OCI-LY7 (cell line): ENCODE measurements around the gene TMEM69. TPM values are rescaled to one million over a fixed set of nuclear protein-coding genes. Genes with fewer than 3 reads are reported as not detected.

Experiments used
- Bru-seq: library from RNA; stranded (reverse); fragments of 400-500 nt; gene quantifications from one replicate; lab custom pipeline; 2021; lab: Mats Ljungman, UMichigan
- BruChase-seq, 2 experiments: library from RNA; stranded (reverse); fragments of 400-500 nt; gene quantifications; one replicate each; lab custom pipeline; 2021; lab: Mats Ljungman, UMichigan
- BruUV-seq: library from RNA; stranded (reverse); fragments of 400-500 nt; replicated peaks from 2 replicates; lab custom pipeline; 2021; lab: Mats Ljungman, UMichigan
- CTCF ChIA-PET: fragments of 300-600 bp; sonication (Branson Sonifier 250); formaldehyde crosslinking; loops from one replicate; lab custom pipeline; 2022; ENCODE audit warnings: antibody characterized with exemption; ENCODE audit not compliant: unreplicated experiment; lab: Charles Lee
- POLR2A ChIA-PET: fragments of 300-600 bp; sonication (Branson Sonifier 250); formaldehyde crosslinking; loops from one replicate; lab custom pipeline; 2022; ENCODE audit warnings: antibody characterized with exemption; lab: Charles Lee
- DNase-seq: peaks from one replicate; pipeline ENCODE4 v3.0.0-alpha.2; 2015; ENCODE audit warnings: low spot score
- H2AFZ ChIP-seq: fragments of 200-600 bp; sonication (generic), shearing (Covaris generic); 2 replicates; pipeline ENCODE4 v1.6.1; 2014; ENCODE audit warnings: mild to moderate bottlenecking, antibody characterized with exemption, low read length, moderate library complexity
- H3K27ac ChIP-seq: fragments of 200-600 bp; sonication (generic); 2 replicates; pipeline ENCODE4 v1.5.1; 2014; ENCODE audit warnings: mixed run types, low read depth, mild to moderate bottlenecking, moderate library complexity, low read length, inconsistent platforms; ENCODE audit not compliant: poor library complexity, severe bottlenecking
- H3K36me3 ChIP-seq: fragments of 200-600 bp; sonication (generic); 2 replicates; pipeline ENCODE4 v1.6.1; 2014; ENCODE audit warnings: mild to moderate bottlenecking, antibody characterized with exemption, low read length, moderate library complexity, mixed read lengths; ENCODE audit not compliant: insufficient read depth
- H3K4me1 ChIP-seq: fragments of 200-600 bp; sonication (generic); 2 replicates; pipeline ENCODE4 v1.5.1; 2014; ENCODE audit warnings: mild to moderate bottlenecking, low read length; ENCODE audit not compliant: insufficient read depth, poor library complexity, severe bottlenecking
- H3K4me2 ChIP-seq: fragments of 200-600 bp; sonication (generic); 2 replicates; pipeline ENCODE4 v1.6.1; 2014; ENCODE audit warnings: mild to moderate bottlenecking, low read length
- H3K4me3 ChIP-seq: fragments of 200-600 bp; sonication (generic); 2 replicates; pipeline ENCODE4 v1.5.1; 2014; ENCODE audit warnings: mild to moderate bottlenecking, low read depth, low read length; ENCODE audit not compliant: poor library complexity, severe bottlenecking
- H3K79me2 ChIP-seq: fragments of 200-600 bp; sonication (generic); 2 replicates; pipeline ENCODE4 v1.6.1; 2016; ENCODE audit warnings: low read depth, mild to moderate bottlenecking, low read length, moderate library complexity, mixed read lengths; ENCODE audit not compliant: insufficient read depth
- H3K9me2 ChIP-seq: fragments of 200-600 bp; sonication (generic); 2 replicates; pipeline ENCODE4 v1.6.1; 2016; ENCODE audit warnings: mild to moderate bottlenecking, low read length, mixed read lengths; ENCODE audit not compliant: insufficient read depth
- H3K9me3 ChIP-seq: fragments of 200-600 bp; sonication (generic); 2 replicates; pipeline ENCODE4 v1.6.1; 2014; ENCODE audit warnings: mild to moderate bottlenecking, mixed run types, low read length, mixed read lengths
- H4K20me1 ChIP-seq: fragments of 200-600 bp; sonication (generic); 2 replicates; pipeline ENCODE4 v1.6.1; 2014; ENCODE audit warnings: mild to moderate bottlenecking, antibody characterized with exemption, low read length, moderate library complexity, mixed read lengths; ENCODE audit not compliant: insufficient read depth
- EZH2phosphoT487 ChIP-seq: fragments of 200-600 bp; sonication (generic); IDR thresholded peaks from 2 replicates; pipeline ENCODE4 v1.6.1; 2018; ENCODE audit warnings: low read depth, borderline replicate concordance, mild to moderate bottlenecking, mixed run types, antibody characterized with exemption, low read length, moderate library complexity, mixed read lengths
- intact Hi-C: fragments of 100-400 bp; cut with micrococcal nuclease; formaldehyde crosslinking; loops from one replicate; pipeline ENCODE4 v1.10.0; 2022; ENCODE audit not compliant: unreplicated experiment
- long read RNA-seq: library from polyadenylated mRNA; stranded (forward); transcript quantifications from one replicate; pipeline ENCODE4 v2.0.0, GENCODE V29; 2022
- total RNA-seq, 2 experiments: library from RNA; depleted of rRNA in 1 of 2; stranded (reverse); fragments of >200 nt in 1 of 2; shearing (Covaris generic) in 1 of 2; gene quantifications; 2 replicates each; pipeline ENCODE4 v1.2.3, GENCODE V29; 2014 to 2022
- TF ChIP-seq, protein P1 (sequence below): fragments of 200-600 bp; sonication (generic); conservative IDR thresholded peaks from 2 replicates; pipeline ENCODE4 v1.5.1; 2014; ENCODE audit warnings: mild to moderate bottlenecking, antibody characterized with exemption, low read length, moderate library complexity, mixed read lengths

Gene TMEM69, protein sequence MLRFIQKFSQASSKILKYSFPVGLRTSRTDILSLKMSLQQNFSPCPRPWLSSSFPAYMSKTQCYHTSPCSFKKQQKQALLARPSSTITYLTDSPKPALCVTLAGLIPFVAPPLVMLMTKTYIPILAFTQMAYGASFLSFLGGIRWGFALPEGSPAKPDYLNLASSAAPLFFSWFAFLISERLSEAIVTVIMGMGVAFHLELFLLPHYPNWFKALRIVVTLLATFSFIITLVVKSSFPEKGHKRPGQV
- total RNA-seq (2014; rRNA removed; shearing (Covaris generic)) = 24.7 and 35.8 TPM in 2 replicates
- 42.2 and 49.1 TPM in 2 replicates for total RNA-seq (2022)
- Bru-seq, nascent RNA = percentile 91 among the genes with signal in this experiment
- BruChase-seq, experiment 1, labeled RNA remaining after a 6-hour chase = percentile 88 among the genes with signal in this experiment
- percentile 89 among the genes with signal in this experiment for BruChase-seq, experiment 2, labeled RNA remaining after a 2-hour chase
- long read RNA-seq, transcript TMEM69-201 (3 exons, 2,439 nt) = major isoform, 19 of 33 reads
- long read RNA-seq, transcript TMEM69-202 (2 exons, 722 nt) = minor isoform, 7 of 33 reads
- long read RNA-seq, partial matches to known transcripts = 3 of 33 reads
- long read RNA-seq, other reads (novel, unspliced or antisense) = 4 of 33 reads

DNA sequence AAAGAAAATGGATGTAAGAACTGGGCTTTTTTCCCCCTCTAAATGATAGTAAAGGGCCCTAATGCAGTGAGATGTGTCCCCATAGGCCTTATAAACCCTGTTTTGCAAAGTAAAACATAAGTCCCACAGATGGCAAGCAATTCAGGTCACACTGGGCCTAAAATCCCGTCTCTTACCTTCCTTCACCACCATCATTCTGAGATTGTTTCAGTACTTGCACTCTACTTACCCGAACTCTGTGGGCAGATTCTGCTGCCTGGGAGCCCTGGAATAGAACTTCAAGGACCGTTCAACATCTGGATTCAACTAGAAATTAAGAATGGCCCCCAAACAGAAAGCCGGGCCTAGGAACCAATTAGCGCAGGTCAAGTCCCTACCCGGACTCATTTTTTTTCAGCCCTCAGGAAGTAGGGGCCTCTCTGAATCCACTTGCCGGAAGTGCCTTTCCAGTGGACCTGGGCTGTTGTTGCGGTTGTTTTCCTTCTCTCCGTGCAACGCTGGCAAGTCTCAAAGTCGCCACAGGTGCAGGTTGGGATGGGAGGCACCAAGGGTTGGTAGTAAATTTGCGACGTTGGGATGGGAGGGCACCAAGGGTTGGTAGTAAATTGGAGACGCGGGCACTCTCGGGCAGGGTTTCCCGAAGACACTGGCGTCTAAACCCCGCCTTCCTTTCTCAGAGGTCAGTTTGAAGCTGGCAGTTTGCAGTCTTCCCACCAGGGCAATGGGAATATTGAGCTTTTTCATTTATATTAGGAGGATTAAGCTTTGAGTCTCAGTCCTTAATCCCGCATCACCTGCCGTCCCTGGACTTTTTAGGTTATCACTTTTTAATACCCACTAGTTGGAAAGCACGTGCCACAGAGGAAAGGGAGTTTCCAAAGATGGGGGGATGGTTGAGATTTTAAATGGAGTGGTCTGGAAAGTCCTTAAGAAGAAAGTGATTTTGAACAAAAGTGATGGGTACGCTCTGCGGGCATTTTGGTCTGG lies at the start of gene TMEM69:
TSS of gene TMEM69 (plus strand) at position 428 of the 987 bp plus-strand sequence. CDS start 2,888 bp downstream, outside the sequence.
- Histone ChIP-seq H3K27ac (peak within 1 kb of the TSS; percentile 91), H3K4me1 (peaks cover 21% of the 10 kb centered on the region), H2AFZ (peak within 1 kb of the TSS; percentile 61), H3K9me3 (no peaks in the 10 kb centered on the region), H3K79me2 (peaks cover 67% of the 10 kb centered on the region), H4K20me1 (peaks cover 12% of the 10 kb centered on the region; the same call in 1 of the 2 replicates), H3K4me2 (peak within 1 kb of the TSS; percentile 96), H3K36me3 (peaks cover 43% of the 10 kb centered on the region), H3K4me3 (peak within 1 kb of the TSS; percentile 94), H3K9me2 (no peaks in the 10 kb centered on the region)
- peak; percentile 93 for DNase-seq
- ChIA-PET CTCF (interaction anchor here (1.5 kb wide), 1 partner anchor 176 kb away, joined by 4 read pairs; no protein-coding TSS in a partner anchor), POLR2A (interaction anchor here (0.5 to 2.6 kb wide), 13 partner anchors 11 to 409 kb away, joined by 3 to 13 read pairs (median 4); partner anchors contain the start of genes MUTYH and TOE1)
- no TSS peak for BruUV-seq
- no peak for TF ChIP-seq EZH2phosphoT487
- TF ChIP-seq, protein P1, sequence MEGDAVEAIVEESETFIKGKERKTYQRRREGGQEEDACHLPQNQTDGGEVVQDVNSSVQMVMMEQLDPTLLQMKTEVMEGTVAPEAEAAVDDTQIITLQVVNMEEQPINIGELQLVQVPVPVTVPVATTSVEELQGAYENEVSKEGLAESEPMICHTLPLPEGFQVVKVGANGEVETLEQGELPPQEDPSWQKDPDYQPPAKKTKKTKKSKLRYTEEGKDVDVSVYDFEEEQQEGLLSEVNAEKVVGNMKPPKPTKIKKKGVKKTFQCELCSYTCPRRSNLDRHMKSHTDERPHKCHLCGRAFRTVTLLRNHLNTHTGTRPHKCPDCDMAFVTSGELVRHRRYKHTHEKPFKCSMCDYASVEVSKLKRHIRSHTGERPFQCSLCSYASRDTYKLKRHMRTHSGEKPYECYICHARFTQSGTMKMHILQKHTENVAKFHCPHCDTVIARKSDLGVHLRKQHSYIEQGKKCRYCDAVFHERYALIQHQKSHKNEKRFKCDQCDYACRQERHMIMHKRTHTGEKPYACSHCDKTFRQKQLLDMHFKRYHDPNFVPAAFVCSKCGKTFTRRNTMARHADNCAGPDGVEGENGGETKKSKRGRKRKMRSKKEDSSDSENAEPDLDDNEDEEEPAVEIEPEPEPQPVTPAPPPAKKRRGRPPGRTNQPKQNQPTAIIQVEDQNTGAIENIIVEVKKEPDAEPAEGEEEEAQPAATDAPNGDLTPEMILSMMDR = no peak
- intact Hi-C loops = loop anchor here (1.0 to 10.0 kb wide), 6 partner anchors 62 to 559 kb away; partner anchors contain the start of genes IPP, MAST2, PIK3R3 and PRDX1

DNA sequence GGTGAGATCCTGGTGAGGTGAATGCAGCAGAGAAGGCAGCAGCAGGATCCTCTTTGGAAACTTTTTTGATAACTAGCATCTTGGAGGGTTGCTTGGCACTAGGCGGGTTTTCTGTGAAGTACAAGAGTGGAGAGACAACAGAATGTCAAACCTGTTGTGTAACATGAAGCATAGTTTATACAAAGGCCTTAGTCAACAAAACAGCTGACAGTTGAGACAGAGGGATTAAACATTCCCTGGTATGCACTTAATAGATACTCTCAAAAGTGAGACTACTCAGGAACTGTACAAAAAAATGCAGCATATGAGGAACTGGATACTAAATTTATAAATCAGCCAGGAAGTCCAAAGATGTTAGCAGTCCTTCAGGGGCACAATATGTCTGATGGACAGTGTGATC lies 47.7 kb upstream of the TMEM69 start:
- Histone ChIP-seq H4K20me1 (peaks cover 5% of the 10 kb centered on the region; the same call in 1 of the 2 replicates), H3K4me1 (peaks cover 17% of the 10 kb centered on the region), H3K36me3 (peaks cover 92% of the 10 kb centered on the region), H3K27ac (no peak overlapping the region), H3K4me2 (no peak overlapping the region), H3K9me3 (no peaks in the 10 kb centered on the region), H3K79me2 (peaks cover 8% of the 10 kb centered on the region; the same call in 1 of the 2 replicates), H2AFZ (no peak overlapping the region), H3K9me2 (no peaks in the 10 kb centered on the region), H3K4me3 (no peak overlapping the region)
- no TSS peak for BruUV-seq
- ChIA-PET CTCF (no interaction called here), POLR2A (interaction anchor here (0.8 kb wide), 1 partner anchor 57 kb away, joined by 3 read pairs; no protein-coding TSS in a partner anchor)
- intact Hi-C loops = loop anchor here (10.0 kb wide), 1 partner anchor 365 kb away; no protein-coding TSS in a partner anchor
- DNase-seq = no peak
- no peak for TF ChIP-seq EZH2phosphoT487
- TF ChIP-seq, protein P1 = no peak
